HL-60 (cell line): ENCODE results near the gene TAF1C.
A peak's percentile ranks its signal among the peaks of the same experiment; 100 is the strongest.

Experiments
- DNase-seq, 2 experiments: peaks; one replicate each; pipeline ENCODE4 v3.0.0-alpha.2; 2010 to 2020; ENCODE audit warnings: low read depth in 1 of 2, low spot score in 1 of 2
- H3K27ac ChIP-seq: fragments of 250-450 bp; sonication (Bioruptor Pico); replicated peaks from 2 replicates; pipeline ENCODE4 v1.5.1; 2020; ENCODE audit warnings: mild to moderate bottlenecking, moderate library complexity
- H3K27me3 ChIP-seq: fragments of 250-450 bp; sonication (Bioruptor Pico); 2 replicates; pipeline ENCODE4 v1.5.1; 2021; ENCODE audit warnings: mild to moderate bottlenecking, moderate library complexity; ENCODE audit not compliant: insufficient read depth, poor library complexity, severe bottlenecking
- H3K4me3 ChIP-seq: replicated peaks from 2 replicates; pipeline ENCODE4 v1.5.1; 2011; ENCODE audit warnings: mild to moderate bottlenecking, control low read depth, low read length; ENCODE audit not compliant: insufficient read depth
- GABPA ChIP-seq: IDR thresholded peaks from 2 replicates; pipeline ENCODE4 v1.6.1; 2012; ENCODE audit warnings: low read depth
- POLR2AphosphoS5 ChIP-seq: IDR thresholded peaks from 2 replicates; pipeline ENCODE4 v1.6.1; 2012; ENCODE audit warnings: low read depth
- SPI1 ChIP-seq: IDR thresholded peaks from 2 replicates; pipeline ENCODE4 v1.6.1; 2012; ENCODE audit warnings: low read depth, mild to moderate bottlenecking, borderline replicate concordance
- TF ChIP-seq, protein P1 (sequence below): IDR thresholded peaks from one replicate; pipeline ENCODE4 v1.5.1; 2011; ENCODE audit warnings: low read length, control low read depth, inconsistent platforms; ENCODE audit not compliant: insufficient read depth
- TF ChIP-seq, protein P2 (sequence below): IDR thresholded peaks from 2 replicates; pipeline ENCODE4 v1.6.1; 2012; ENCODE audit warnings: low read depth; ENCODE audit not compliant: insufficient replicate concordance

TAF1C gene

DNA sequence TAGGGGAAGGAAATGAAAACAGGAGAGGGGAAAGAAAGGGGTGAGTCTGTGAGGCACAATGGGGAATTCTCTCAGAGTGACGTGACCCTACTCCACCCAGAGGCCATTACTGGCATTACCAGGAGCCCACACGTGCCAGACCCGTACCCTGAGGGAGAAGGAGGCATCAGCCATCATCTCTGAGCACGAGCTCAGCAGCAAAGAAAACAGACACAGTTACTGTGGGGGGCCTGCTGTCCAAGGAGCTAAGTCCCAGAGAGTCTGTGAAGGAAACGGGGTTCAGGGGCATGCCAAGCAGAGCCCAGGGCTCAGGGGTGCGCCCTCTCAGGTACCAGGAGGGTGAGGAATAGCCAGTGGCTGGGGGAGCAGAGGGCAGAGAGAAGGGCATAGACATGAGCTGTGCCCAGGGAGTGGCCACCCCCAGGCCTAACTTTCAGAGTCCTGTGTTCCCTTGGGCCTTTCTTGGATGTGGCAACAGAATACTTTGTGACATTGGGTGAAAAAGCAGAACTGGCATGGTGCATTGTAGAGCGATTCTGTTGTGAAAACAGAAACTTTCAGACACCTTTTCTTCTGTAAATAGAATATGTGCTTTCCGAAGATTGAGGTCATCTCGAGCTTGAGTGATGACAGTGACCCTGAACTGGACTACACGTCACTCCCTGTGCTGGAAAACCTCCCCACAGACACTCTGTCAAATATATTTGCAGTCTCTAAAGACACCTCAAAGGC lies 11.3 kb downstream of the TAF1C start:
- DNase-seq = peak; percentile 41 to 80

GRCh38 chr16:84174396-84174795 lies 12.5 kb downstream of the TAF1C start:
- Histone ChIP-seq H3K27ac (no peak overlapping the region), H3K4me3 (no peak overlapping the region), H3K27me3 (no peaks in the 10 kb centered on the region)
- TF ChIP-seq POLR2AphosphoS5 (no peak), SPI1 (no peak), GABPA (no peak)
- TF ChIP-seq, protein P1, sequence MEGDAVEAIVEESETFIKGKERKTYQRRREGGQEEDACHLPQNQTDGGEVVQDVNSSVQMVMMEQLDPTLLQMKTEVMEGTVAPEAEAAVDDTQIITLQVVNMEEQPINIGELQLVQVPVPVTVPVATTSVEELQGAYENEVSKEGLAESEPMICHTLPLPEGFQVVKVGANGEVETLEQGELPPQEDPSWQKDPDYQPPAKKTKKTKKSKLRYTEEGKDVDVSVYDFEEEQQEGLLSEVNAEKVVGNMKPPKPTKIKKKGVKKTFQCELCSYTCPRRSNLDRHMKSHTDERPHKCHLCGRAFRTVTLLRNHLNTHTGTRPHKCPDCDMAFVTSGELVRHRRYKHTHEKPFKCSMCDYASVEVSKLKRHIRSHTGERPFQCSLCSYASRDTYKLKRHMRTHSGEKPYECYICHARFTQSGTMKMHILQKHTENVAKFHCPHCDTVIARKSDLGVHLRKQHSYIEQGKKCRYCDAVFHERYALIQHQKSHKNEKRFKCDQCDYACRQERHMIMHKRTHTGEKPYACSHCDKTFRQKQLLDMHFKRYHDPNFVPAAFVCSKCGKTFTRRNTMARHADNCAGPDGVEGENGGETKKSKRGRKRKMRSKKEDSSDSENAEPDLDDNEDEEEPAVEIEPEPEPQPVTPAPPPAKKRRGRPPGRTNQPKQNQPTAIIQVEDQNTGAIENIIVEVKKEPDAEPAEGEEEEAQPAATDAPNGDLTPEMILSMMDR = no peak
- TF ChIP-seq, protein P2, sequence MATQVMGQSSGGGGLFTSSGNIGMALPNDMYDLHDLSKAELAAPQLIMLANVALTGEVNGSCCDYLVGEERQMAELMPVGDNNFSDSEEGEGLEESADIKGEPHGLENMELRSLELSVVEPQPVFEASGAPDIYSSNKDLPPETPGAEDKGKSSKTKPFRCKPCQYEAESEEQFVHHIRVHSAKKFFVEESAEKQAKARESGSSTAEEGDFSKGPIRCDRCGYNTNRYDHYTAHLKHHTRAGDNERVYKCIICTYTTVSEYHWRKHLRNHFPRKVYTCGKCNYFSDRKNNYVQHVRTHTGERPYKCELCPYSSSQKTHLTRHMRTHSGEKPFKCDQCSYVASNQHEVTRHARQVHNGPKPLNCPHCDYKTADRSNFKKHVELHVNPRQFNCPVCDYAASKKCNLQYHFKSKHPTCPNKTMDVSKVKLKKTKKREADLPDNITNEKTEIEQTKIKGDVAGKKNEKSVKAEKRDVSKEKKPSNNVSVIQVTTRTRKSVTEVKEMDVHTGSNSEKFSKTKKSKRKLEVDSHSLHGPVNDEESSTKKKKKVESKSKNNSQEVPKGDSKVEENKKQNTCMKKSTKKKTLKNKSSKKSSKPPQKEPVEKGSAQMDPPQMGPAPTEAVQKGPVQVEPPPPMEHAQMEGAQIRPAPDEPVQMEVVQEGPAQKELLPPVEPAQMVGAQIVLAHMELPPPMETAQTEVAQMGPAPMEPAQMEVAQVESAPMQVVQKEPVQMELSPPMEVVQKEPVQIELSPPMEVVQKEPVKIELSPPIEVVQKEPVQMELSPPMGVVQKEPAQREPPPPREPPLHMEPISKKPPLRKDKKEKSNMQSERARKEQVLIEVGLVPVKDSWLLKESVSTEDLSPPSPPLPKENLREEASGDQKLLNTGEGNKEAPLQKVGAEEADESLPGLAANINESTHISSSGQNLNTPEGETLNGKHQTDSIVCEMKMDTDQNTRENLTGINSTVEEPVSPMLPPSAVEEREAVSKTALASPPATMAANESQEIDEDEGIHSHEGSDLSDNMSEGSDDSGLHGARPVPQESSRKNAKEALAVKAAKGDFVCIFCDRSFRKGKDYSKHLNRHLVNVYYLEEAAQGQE = no peak
- no peak for DNase-seq

More for the DNA sequence above, 11.3 kb downstream of the TAF1C start:
- no peaks in the 10 kb centered on the region for H3K27me3 ChIP-seq
- no peak for TF ChIP-seq POLR2AphosphoS5
- TF ChIP-seq, protein P2 = no peak
- TF ChIP-seq, protein P1 = peak; percentile 84
- TF ChIP-seq SPI1 = peak; percentile 96
- no peak for TF ChIP-seq GABPA
- peak overlapping the region; percentile 75 for H3K27ac ChIP-seq
- H3K4me3 ChIP-seq = no peak overlapping the region

- Histone ChIP-seq H3K27ac (no peak overlapping the region), H3K4me3 (no peak overlapping the region), H3K27me3 (no peaks in the 10 kb centered on the region)
- DNase-seq = no peak
- TF ChIP-seq GABPA (no peak), POLR2AphosphoS5 (no peak), SPI1 (no peak)
- TF ChIP-seq, protein P1 = no peak
- TF ChIP-seq, protein P2 = no peak
These were observed 17.0 kb downstream of the TAF1C start for GRCh38 chr16:84169765-84170310.
